ENCODE results near the gene HTATSF1. TPM values are rescaled to one million over a fixed set of nuclear protein-coding genes. Genes with fewer than 3 reads are reported as not detected.

The HTATSF1 gene
- total and polyA plus RNA-seq, 2 donors (not counting 1 experiment from before 2014, with no cell fraction given): 0.66 to 33.2 TPM

- no peaks in the 10 kb centered on the region for H3K27me3 ChIP-seq (ENCODE audit: control insufficient read depth, insufficient read depth, low read length)
- DNase-seq (ENCODE audit: low read depth in 2 of 2): no peak
- H4K20me1 ChIP-seq (ENCODE audit: control insufficient read depth, extremely low read depth, insufficient read depth, low read length): no peaks in the 10 kb centered on the region
- no peak overlapping the region for H3K4me2 ChIP-seq (ENCODE audit: extremely low read depth, insufficient read depth, low read length)
- H3K4me1 ChIP-seq (ENCODE audit: control insufficient read depth, extremely low read depth, insufficient read depth, low read length): no peaks in the 10 kb centered on the region
- no peak overlapping the region for H3K27ac ChIP-seq (ENCODE audit: insufficient read depth, low read length)
- no peaks in the 10 kb centered on the region for H3K36me3 ChIP-seq (ENCODE audit: control insufficient read depth, insufficient read depth, low read length)
- no peak for TF ChIP-seq EZH2 (IDR thresholded peaks at IDR 0.05; ENCODE audit: low read length, missing control alignments)
- no peak for TF ChIP-seq CTCF (conservative IDR thresholded peaks at IDR 0.05 in 1 of 2, IDR thresholded peaks at IDR 0.05 in 1 of 2; ENCODE audit: low read depth in 1 of 2, low read length in 2 of 2)
- no peak overlapping the region for H3K9ac ChIP-seq (ENCODE audit: insufficient read depth, low read length)
- no peaks in the 10 kb centered on the region for H3K9me3 ChIP-seq (ENCODE audit: control insufficient read depth, insufficient read depth, low read depth, low read length)
- no peaks in the 10 kb centered on the region for H3K79me2 ChIP-seq (ENCODE audit: control insufficient read depth, insufficient read depth, low read length)
- no peak overlapping the region for H3K4me3 ChIP-seq (replicated peaks in 1 of 4; ENCODE audit: control extremely low read depth in 1 of 4, insufficient read depth in 1 of 4, low read depth in 3 of 4, low read length in 4 of 4)
- H2AFZ ChIP-seq (ENCODE audit: low read length): no peak overlapping the region
Observed at GRCh38 chrX:136467303-136467702, 30.1 kb upstream of the HTATSF1 start.

DNA sequence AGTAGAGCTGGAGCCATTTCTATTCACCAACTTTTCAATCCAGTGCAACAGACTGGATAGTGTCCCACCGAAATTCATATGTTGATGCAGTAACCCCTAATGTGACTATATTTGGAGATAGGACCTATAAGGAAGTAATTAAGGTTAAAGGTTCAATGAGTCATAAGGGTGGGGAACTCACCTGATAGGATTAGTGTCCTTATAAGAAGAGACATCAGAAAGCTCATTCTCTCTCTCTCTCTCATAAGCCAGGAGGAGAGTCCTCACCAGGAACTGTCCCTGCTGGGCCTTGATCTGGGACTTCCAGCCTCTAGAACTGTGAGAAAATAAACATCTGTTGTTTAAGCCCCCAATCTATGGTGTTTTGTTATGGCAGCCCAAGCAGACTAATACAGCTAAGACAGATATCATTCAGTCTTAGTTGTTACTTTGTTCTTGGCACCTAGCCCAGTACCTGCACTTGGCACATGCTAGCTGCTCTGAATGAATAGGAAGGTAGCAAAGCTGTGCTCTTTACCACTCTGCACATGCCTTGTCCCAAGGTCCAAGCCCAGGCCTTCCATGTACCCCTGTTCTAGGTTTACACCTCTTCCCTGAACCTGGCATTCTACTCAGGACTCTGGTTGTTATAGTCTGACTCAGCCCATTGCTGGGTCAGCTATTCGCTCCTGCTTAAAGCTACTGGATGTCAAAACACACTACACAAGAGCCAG, 28.8 kb upstream of the HTATSF1 start:
- H4K20me1 ChIP-seq (ENCODE audit: control insufficient read depth, extremely low read depth, insufficient read depth, low read length): no peaks in the 10 kb centered on the region
- no peak overlapping the region for H3K4me2 ChIP-seq (ENCODE audit: extremely low read depth, insufficient read depth, low read length)

GRCh38 chrX:136473663-136474062, 23.7 kb upstream of the HTATSF1 start:
- no peaks in the 10 kb centered on the region for H3K4me1 ChIP-seq (ENCODE audit: control insufficient read depth, extremely low read depth, insufficient read depth, low read length)
- H3K79me2 ChIP-seq (ENCODE audit: control insufficient read depth, insufficient read depth, low read length): no peaks in the 10 kb centered on the region
- no peak overlapping the region for H2AFZ ChIP-seq (ENCODE audit: low read length)
- H3K27me3 ChIP-seq (ENCODE audit: control insufficient read depth, insufficient read depth, low read length): no peaks in the 10 kb centered on the region
- no peaks in the 10 kb centered on the region for H4K20me1 ChIP-seq (ENCODE audit: control insufficient read depth, extremely low read depth, insufficient read depth, low read length)
- no peaks in the 10 kb centered on the region for H3K9me3 ChIP-seq (ENCODE audit: control insufficient read depth, insufficient read depth, low read depth, low read length)
- no peak for DNase-seq (ENCODE audit: low read depth in 2 of 2)
- no peak overlapping the region for H3K27ac ChIP-seq (ENCODE audit: insufficient read depth, low read length)
- TF ChIP-seq CTCF (conservative IDR thresholded peaks at IDR 0.05 in 1 of 2, IDR thresholded peaks at IDR 0.05 in 1 of 2; ENCODE audit: low read depth in 1 of 2, low read length in 2 of 2): no peak
- no peak for TF ChIP-seq EZH2 (IDR thresholded peaks at IDR 0.05; ENCODE audit: low read length, missing control alignments)
- H3K36me3 ChIP-seq (ENCODE audit: control insufficient read depth, insufficient read depth, low read length): no peaks in the 10 kb centered on the region
- H3K9ac ChIP-seq (ENCODE audit: insufficient read depth, low read length): no peak overlapping the region
- no peak overlapping the region for H3K4me2 ChIP-seq (ENCODE audit: extremely low read depth, insufficient read depth, low read length)
- H3K4me3 ChIP-seq (replicated peaks in 1 of 4; ENCODE audit: control extremely low read depth in 1 of 4, insufficient read depth in 1 of 4, low read depth in 3 of 4, low read length in 4 of 4): no peak overlapping the region

More for the DNA sequence above, 28.8 kb upstream of the HTATSF1 start:
- TF ChIP-seq EZH2 (IDR thresholded peaks at IDR 0.05; ENCODE audit: low read length, missing control alignments): no peak
- no peak for TF ChIP-seq CTCF (conservative IDR thresholded peaks at IDR 0.05 in 1 of 2, IDR thresholded peaks at IDR 0.05 in 1 of 2; ENCODE audit: low read depth in 1 of 2, low read length in 2 of 2)
- H3K9me3 ChIP-seq (ENCODE audit: control insufficient read depth, insufficient read depth, low read depth, low read length): no peaks in the 10 kb centered on the region
- H3K4me1 ChIP-seq (ENCODE audit: control insufficient read depth, extremely low read depth, insufficient read depth, low read length): no peaks in the 10 kb centered on the region
- DNase-seq (ENCODE audit: low read depth in 2 of 2): no peak
- no peak overlapping the region for H2AFZ ChIP-seq (ENCODE audit: low read length)
- H3K4me3 ChIP-seq (replicated peaks in 1 of 4; ENCODE audit: control extremely low read depth in 1 of 4, insufficient read depth in 1 of 4, low read depth in 3 of 4, low read length in 4 of 4): no peak overlapping the region
- H3K36me3 ChIP-seq (ENCODE audit: control insufficient read depth, insufficient read depth, low read length): no peaks in the 10 kb centered on the region
- H3K27me3 ChIP-seq (ENCODE audit: control insufficient read depth, insufficient read depth, low read length): no peaks in the 10 kb centered on the region
- H3K79me2 ChIP-seq (ENCODE audit: control insufficient read depth, insufficient read depth, low read length): no peaks in the 10 kb centered on the region
- H3K9ac ChIP-seq (ENCODE audit: insufficient read depth, low read length): no peak overlapping the region
- no peak overlapping the region for H3K27ac ChIP-seq (ENCODE audit: insufficient read depth, low read length)

All from fibroblast of lung (primary cell).